ENCODE results near the gene PANK1.

Gene PANK1

GRCh38 chr10:89591111-89591795, 53.8 kb downstream of the PANK1 start:
- H3K4me2 ChIP-seq (ENCODE audit: low read length) = no peak overlapping the region
- no peak for TF ChIP-seq CTCF (IDR thresholded peaks at IDR 0.05; ENCODE audit: low read depth, low read length)
- TF ChIP-seq EZH2phosphoT487 (IDR thresholded peaks at IDR 0.05; ENCODE audit: low read depth) = no peak
- H3K27ac ChIP-seq (ENCODE audit: low read length) = no peak overlapping the region
- no peaks in the 10 kb centered on the region for H3K27me3 ChIP-seq (ENCODE audit: low read depth, low read length)
- H3K4me3 ChIP-seq (ENCODE audit: low read length) = no peak overlapping the region
- H3K9me3 ChIP-seq (ENCODE audit: insufficient read depth, low read length) = no peaks in the 10 kb centered on the region
- peaks cover 22% of the 10 kb centered on the region for H3K36me3 ChIP-seq (replicated peaks; ENCODE audit: low read depth, low read length)
- H3K9ac ChIP-seq (ENCODE audit: low read length) = no peak overlapping the region
- H2AFZ ChIP-seq (ENCODE audit: low read depth, low read length) = no peak overlapping the region
- no peaks in the 10 kb centered on the region for H4K20me1 ChIP-seq (ENCODE audit: insufficient read depth, low read length)
- H3K79me2 ChIP-seq (ENCODE audit: low read length) = no peaks in the 10 kb centered on the region
- H3K4me1 ChIP-seq (ENCODE audit: low read length) = no peaks in the 10 kb centered on the region

GRCh38 chr10:89590326-89590725, 54.7 kb downstream of the PANK1 start:
- H3K27me3 ChIP-seq (ENCODE audit: low read depth, low read length) = no peaks in the 10 kb centered on the region

GRCh38 chr10:89589101-89589720, 55.8 kb downstream of the PANK1 start:
- no peak overlapping the region for H3K4me2 ChIP-seq (ENCODE audit: low read length)
- H3K4me1 ChIP-seq (ENCODE audit: low read length) = no peaks in the 10 kb centered on the region
- H2AFZ ChIP-seq (ENCODE audit: low read depth, low read length) = no peak overlapping the region
- no peaks in the 10 kb centered on the region for H3K9me3 ChIP-seq (ENCODE audit: insufficient read depth, low read length)
- H3K27ac ChIP-seq (ENCODE audit: low read length) = no peak overlapping the region
- TF ChIP-seq CTCF (IDR thresholded peaks at IDR 0.05; ENCODE audit: low read depth, low read length) (no peak), EZH2phosphoT487 (IDR thresholded peaks at IDR 0.05; ENCODE audit: low read depth) (no peak)
- no peaks in the 10 kb centered on the region for H3K27me3 ChIP-seq (ENCODE audit: low read depth, low read length)
- peaks cover 22% of the 10 kb centered on the region for H3K36me3 ChIP-seq (replicated peaks; ENCODE audit: low read depth, low read length)
- no peaks in the 10 kb centered on the region for H4K20me1 ChIP-seq (ENCODE audit: insufficient read depth, low read length)
- H3K4me3 ChIP-seq (ENCODE audit: low read length) = no peak overlapping the region
- no peaks in the 10 kb centered on the region for H3K79me2 ChIP-seq (ENCODE audit: low read length)
- H3K9ac ChIP-seq (ENCODE audit: low read length) = no peak overlapping the region

More at GRCh38 chr10:89590326-89590725, 54.7 kb downstream of the PANK1 start:
- H3K36me3 ChIP-seq (replicated peaks; ENCODE audit: low read depth, low read length) = peaks cover 22% of the 10 kb centered on the region
- no peak overlapping the region for H3K4me2 ChIP-seq (ENCODE audit: low read length)
- no peaks in the 10 kb centered on the region for H4K20me1 ChIP-seq (ENCODE audit: insufficient read depth, low read length)
- no peak overlapping the region for H2AFZ ChIP-seq (ENCODE audit: low read depth, low read length)
- no peak overlapping the region for H3K27ac ChIP-seq (ENCODE audit: low read length)
- H3K79me2 ChIP-seq (ENCODE audit: low read length) = no peaks in the 10 kb centered on the region
- TF ChIP-seq EZH2phosphoT487 (IDR thresholded peaks at IDR 0.05; ENCODE audit: low read depth) (no peak), CTCF (IDR thresholded peaks at IDR 0.05; ENCODE audit: low read depth, low read length) (no peak)
- no peaks in the 10 kb centered on the region for H3K4me1 ChIP-seq (ENCODE audit: low read length)
- H3K9me3 ChIP-seq (ENCODE audit: insufficient read depth, low read length) = no peaks in the 10 kb centered on the region
- H3K9ac ChIP-seq (ENCODE audit: low read length) = no peak overlapping the region
- no peak overlapping the region for H3K4me3 ChIP-seq (ENCODE audit: low read length)

- no peak overlapping the region for H3K4me3 ChIP-seq (ENCODE audit: low read length)
- no peaks in the 10 kb centered on the region for H3K4me1 ChIP-seq (ENCODE audit: low read length)
- H3K27me3 ChIP-seq (ENCODE audit: low read depth, low read length) = no peaks in the 10 kb centered on the region
These were observed 56.4 kb downstream of the PANK1 start for GRCh38 chr10:89588671-89589070.

More at GRCh38 chr10:89588671-89589070, 56.4 kb downstream of the PANK1 start:
- H3K4me2 ChIP-seq (ENCODE audit: low read length) = no peak overlapping the region
- no peak overlapping the region for H3K27ac ChIP-seq (ENCODE audit: low read length)
- H3K36me3 ChIP-seq (replicated peaks; ENCODE audit: low read depth, low read length) = peaks cover 18% of the 10 kb centered on the region
- H3K79me2 ChIP-seq (ENCODE audit: low read length) = no peaks in the 10 kb centered on the region
- H3K9ac ChIP-seq (ENCODE audit: low read length) = no peak overlapping the region
- TF ChIP-seq CTCF (IDR thresholded peaks at IDR 0.05; ENCODE audit: low read depth, low read length) (no peak), EZH2phosphoT487 (IDR thresholded peaks at IDR 0.05; ENCODE audit: low read depth) (no peak)
- H4K20me1 ChIP-seq (ENCODE audit: insufficient read depth, low read length) = no peaks in the 10 kb centered on the region
- no peak overlapping the region for H2AFZ ChIP-seq (ENCODE audit: low read depth, low read length)
- no peaks in the 10 kb centered on the region for H3K9me3 ChIP-seq (ENCODE audit: insufficient read depth, low read length)
